K562 (cell line): ENCODE measurements around the gene MACROD2. TPM values are rescaled to one million over a fixed set of nuclear protein-coding genes. Genes with fewer than 3 reads are reported as not detected.

Experiments used
- ATAC-seq: fragments of 200-7000 bp; cut with Tn5 transposase; 3 replicates; pipeline ENCODE4 v1.9.1; 2020; ENCODE audit warnings: moderate library complexity
- BruUV-seq: library from RNA; stranded (reverse); fragments of 400-500 nt; replicated peaks from 2 replicates; lab custom pipeline; 2021; lab: Mats Ljungman, UMichigan
- CTCF ChIA-PET: fragments of 300-600 bp; formaldehyde crosslinking; extraction: SDS; loops from one replicate; lab custom pipeline; 2021; ENCODE audit warnings: low intra/inter-chr PET ratio; lab: Yijun Ruan, JAX
- POLR2A ChIA-PET: fragments of 300-600, 350-650 bp; sonication (Branson Sonifier 250); formaldehyde crosslinking; extraction: SDS; loops from one replicate; lab custom pipeline; 2021; ENCODE audit warnings: antibody characterized with exemption, inconsistent platforms; lab: Yijun Ruan, JAX
- DNase-seq, 4 experiments: peaks; one replicate each; pipeline versions ENCODE4 v3.0.0 to v3.0.0-alpha.2; 2011 to 2018; ENCODE audit warnings: low spot score in 3 of 4, mixed read lengths in 3 of 4; ENCODE audit errors: extremely low read depth in 1 of 4
- FAIRE-seq: peaks from 2 replicates; lab custom pipeline; 2011; peaks lifted over from hg19 to GRCh38; lab: Jason Lieb, UNC
- H2AFZ ChIP-seq: 2 replicates; pipeline ENCODE4 v1.6.0; 2011; ENCODE audit warnings: low read depth, low read length, control low read depth, inconsistent platforms
- H3K27ac ChIP-seq: fragments of 200-600 bp; 3 replicates; pipeline ENCODE4 v1.8.0; 2011; ENCODE audit warnings: low read depth, mild to moderate bottlenecking, control low read depth, inconsistent platforms, low read length, moderate library complexity, mixed read lengths; ENCODE audit errors: extremely low read depth
- H3K27me3 ChIP-seq, 2 experiments: fragments of 300-600 bp in 1 of 2; 2 replicates in 1 of 2; 3 replicates in 1 of 2; pipeline versions ENCODE4 v1.6.0 to v1.8.0; 2011; ENCODE audit warnings: inconsistent platforms in 2 of 2, low read length in 2 of 2, mild to moderate bottlenecking in 1 of 2, mixed read lengths in 1 of 2, moderate library complexity in 1 of 2; ENCODE audit not compliant: control insufficient read depth in 2 of 2, insufficient read depth in 2 of 2
- H3K36me3 ChIP-seq: fragments of 300-600 bp; 3 replicates; pipeline ENCODE4 v1.8.0; 2011; ENCODE audit warnings: mild to moderate bottlenecking, low read length, inconsistent platforms; ENCODE audit not compliant: control insufficient read depth, insufficient read depth
- H3K4me1 ChIP-seq, 2 experiments: fragments of 200-600 bp in 1 of 2; replicated peaks in 1 of 2; 2 replicates in 1 of 2; 3 replicates in 1 of 2; pipeline versions ENCODE4 v1.5.1 to v1.8.0; 2011; ENCODE audit warnings: inconsistent platforms in 2 of 2, low read length in 2 of 2, mild to moderate bottlenecking in 1 of 2, mixed read lengths in 1 of 2, moderate library complexity in 1 of 2; ENCODE audit not compliant: control insufficient read depth in 2 of 2, insufficient read depth in 2 of 2
- H3K4me2 ChIP-seq: 2 replicates; pipeline ENCODE4 v1.6.1; 2011; ENCODE audit warnings: low read length, control low read depth, inconsistent platforms, mixed read lengths; ENCODE audit not compliant: insufficient read depth
- H3K4me3 ChIP-seq: fragments of 200-600 bp; sonication (generic), shearing (Covaris generic); 2 replicates; pipeline ENCODE4 v1.5.1; 2016; ENCODE audit warnings: control low read depth, inconsistent platforms
- H3K79me2 ChIP-seq: fragments of 200-600 bp; 3 replicates; pipeline ENCODE4 v1.8.0; 2011; ENCODE audit warnings: low read length, inconsistent platforms; ENCODE audit not compliant: control insufficient read depth, insufficient read depth
- H3K9ac ChIP-seq, 2 experiments: 2 replicates each; pipeline versions ENCODE4 v1.6.0 to v1.6.1; 2011; ENCODE audit warnings: low read depth in 2 of 2, low read length in 2 of 2, control low read depth in 1 of 2, inconsistent platforms in 1 of 2, mild to moderate bottlenecking in 1 of 2, mixed read lengths in 1 of 2; ENCODE audit not compliant: insufficient read depth in 1 of 2
- H3K9me1 ChIP-seq: one replicate; pipeline ENCODE4 v1.6.0; 2011; ENCODE audit warnings: inconsistent platforms, mild to moderate bottlenecking, low read length, moderate library complexity; ENCODE audit not compliant: control insufficient read depth, insufficient read depth
- H3K9me3 ChIP-seq: replicated peaks from 2 replicates; pipeline ENCODE4 v1.5.1; 2011; ENCODE audit warnings: low read depth, low read length, inconsistent platforms; ENCODE audit not compliant: control insufficient read depth, insufficient read depth
- H4K20me1 ChIP-seq: replicated peaks from 2 replicates; pipeline ENCODE4 v1.6.1; 2011; ENCODE audit warnings: low read length, inconsistent platforms, mixed read lengths; ENCODE audit not compliant: control insufficient read depth, insufficient read depth
- BRCA1 ChIP-seq, 2 experiments: fragments of 450-650 bp in 1 of 2; sonication (generic) in 1 of 2; formaldehyde crosslinking in 1 of 2; IDR thresholded peaks; 2 replicates each; pipeline versions ENCODE4 v1.5.0 to v1.6.1; 2017 to 2020; ENCODE audit warnings: mild to moderate bottlenecking in 1 of 2, missing genetic modification reagents in 1 of 2
- FOXP1 ChIP-seq: sonication (generic); formaldehyde crosslinking; IDR thresholded peaks from 2 replicates; pipeline ENCODE4 v1.8.0; 2022; ENCODE audit warnings: mild to moderate bottlenecking, missing genetic modification reagents
- NCOA2 ChIP-seq, 2 experiments: fragments of 450-650 bp; IDR thresholded peaks; 2 replicates each; pipeline ENCODE4 v1.6.1; 2018; ENCODE audit warnings: mild to moderate bottlenecking in 2 of 2, moderate library complexity in 1 of 2; ENCODE audit not compliant: partially characterized antibody in 2 of 2
- U2AF1 ChIP-seq: fragments of 200-400 bp; formaldehyde crosslinking; optimal IDR thresholded peaks from 2 replicates; pipeline ENCODE3; 2017; ENCODE audit warnings: mild to moderate bottlenecking, low read depth, low read length, moderate library complexity
- ZBTB7A ChIP-seq: IDR thresholded peaks from 2 replicates; pipeline ENCODE4 v1.6.1; 2011; ENCODE audit warnings: low read depth, mild to moderate bottlenecking, low read length, moderate library complexity, borderline replicate concordance; ENCODE audit not compliant: control insufficient read depth
- ZC3H8 ChIP-seq: fragments of 450-650 bp; IDR thresholded peaks from 2 replicates; pipeline ENCODE4 v1.6.1; 2017
- WGBS: fragments of 100-300 bp; shearing (Covaris generic); methylation state at CpG from one replicate; pipeline ENCODE4 v1.1.6; 2016; ENCODE audit warnings: low coverage, mixed read lengths; ENCODE audit not compliant: insufficient coverage; ENCODE audit errors: missing lambda C conversion rate; 5-methylcytosine and 5-hydroxymethylcytosine counted together
- in situ Hi-C: fragments of 300-500 bp; cut with MboI; formaldehyde crosslinking; loops from 4 replicates; pipeline ENCODE4 v1.15.0; 2018; ENCODE audit warnings: inconsistent platforms, mixed read lengths
- intact Hi-C: fragments of 100-400 bp; cut with micrococcal nuclease; formaldehyde crosslinking; loops from 2 replicates; pipeline ENCODE4 v1.14.2; 2022
- polyA plus RNA-seq, 8 experiments: library from polyadenylated mRNA; depleted of rRNA in 4 of 8; stranded (reverse) in 5 of 8; unstranded in 3 of 8; fragments of >200 nt; fragmentation: Nextera tagmentation in 2 of 8; fragmentation: Illumina TruSeq in 1 of 8; extraction: Ambion mirVana in 2 of 8; extraction: Trizol in 1 of 8; gene quantifications; 2 replicates each; pipeline versions ENCODE4 v1.2.1 to v1.2.3, GENCODE V29; 2011 to 2014; ENCODE audit warnings: inconsistent platforms in 1 of 8, missing spikeins in 1 of 8
- total RNA-seq, 7 experiments: library from RNA; depleted of rRNA in 6 of 7; stranded (reverse); fragments of >200 nt in 6 of 7; fragmentation: Illumina TruSeq in 2 of 7; extraction: Trizol in 2 of 7; gene quantifications; 2 replicates each; pipeline versions ENCODE4 v1.2.1 to v1.2.3, GENCODE V29; 2011 to 2021; ENCODE audit warnings: low replicate concordance in 1 of 7
- TF ChIP-seq, protein P1 (sequence below), 3 experiments: fragments of 200-800 bp in 1 of 3; fragments of 250-450 bp in 1 of 3; fragments of 450-650 bp in 1 of 3; sonication (Bioruptor Pico) in 1 of 3; sonication (Bioruptor generic) in 1 of 3; formaldehyde crosslinking in 1 of 3; IDR thresholded peaks; 2 replicates each; pipeline versions ENCODE4 v1.6.1 to v1.8.0; 2016 to 2022; ENCODE audit warnings: mild to moderate bottlenecking in 2 of 3, missing genetic modification characterization in 2 of 3, missing compliant biosample characterization in 1 of 3, moderate library complexity in 1 of 3
- TF ChIP-seq, protein P2 (sequence below): fragments of 450-650 bp; IDR thresholded peaks from one replicate; pipeline ENCODE4 v1.6.1; 2018; ENCODE audit warnings: mild to moderate bottlenecking, moderate library complexity; ENCODE audit not compliant: partially characterized antibody

MACROD2 gene
- total and polyA plus RNA-seq, 9 of the 15 experiments (the other 6 are each of a cell fraction or from before 2014, with no cell fraction given): not detected

DNA sequence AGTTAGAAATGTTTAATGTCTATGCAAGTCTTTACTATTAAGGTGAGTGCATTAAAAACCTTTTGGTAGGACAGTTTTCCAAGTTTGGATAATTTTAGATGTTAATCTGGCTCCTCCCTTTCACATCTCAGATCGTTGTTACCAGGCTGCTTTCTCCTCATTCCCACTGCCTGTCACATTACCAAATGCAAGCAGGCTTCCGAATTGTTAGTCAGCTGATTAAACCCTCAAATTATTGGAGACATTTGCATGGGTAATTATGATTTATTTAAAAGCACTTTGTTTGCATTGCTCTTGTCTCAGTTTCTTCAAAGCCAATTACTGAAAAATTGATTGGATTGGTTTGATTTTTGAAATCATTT lies 1761.4 kb downstream of the MACROD2 start (continued):
- TF ChIP-seq, protein P1, sequence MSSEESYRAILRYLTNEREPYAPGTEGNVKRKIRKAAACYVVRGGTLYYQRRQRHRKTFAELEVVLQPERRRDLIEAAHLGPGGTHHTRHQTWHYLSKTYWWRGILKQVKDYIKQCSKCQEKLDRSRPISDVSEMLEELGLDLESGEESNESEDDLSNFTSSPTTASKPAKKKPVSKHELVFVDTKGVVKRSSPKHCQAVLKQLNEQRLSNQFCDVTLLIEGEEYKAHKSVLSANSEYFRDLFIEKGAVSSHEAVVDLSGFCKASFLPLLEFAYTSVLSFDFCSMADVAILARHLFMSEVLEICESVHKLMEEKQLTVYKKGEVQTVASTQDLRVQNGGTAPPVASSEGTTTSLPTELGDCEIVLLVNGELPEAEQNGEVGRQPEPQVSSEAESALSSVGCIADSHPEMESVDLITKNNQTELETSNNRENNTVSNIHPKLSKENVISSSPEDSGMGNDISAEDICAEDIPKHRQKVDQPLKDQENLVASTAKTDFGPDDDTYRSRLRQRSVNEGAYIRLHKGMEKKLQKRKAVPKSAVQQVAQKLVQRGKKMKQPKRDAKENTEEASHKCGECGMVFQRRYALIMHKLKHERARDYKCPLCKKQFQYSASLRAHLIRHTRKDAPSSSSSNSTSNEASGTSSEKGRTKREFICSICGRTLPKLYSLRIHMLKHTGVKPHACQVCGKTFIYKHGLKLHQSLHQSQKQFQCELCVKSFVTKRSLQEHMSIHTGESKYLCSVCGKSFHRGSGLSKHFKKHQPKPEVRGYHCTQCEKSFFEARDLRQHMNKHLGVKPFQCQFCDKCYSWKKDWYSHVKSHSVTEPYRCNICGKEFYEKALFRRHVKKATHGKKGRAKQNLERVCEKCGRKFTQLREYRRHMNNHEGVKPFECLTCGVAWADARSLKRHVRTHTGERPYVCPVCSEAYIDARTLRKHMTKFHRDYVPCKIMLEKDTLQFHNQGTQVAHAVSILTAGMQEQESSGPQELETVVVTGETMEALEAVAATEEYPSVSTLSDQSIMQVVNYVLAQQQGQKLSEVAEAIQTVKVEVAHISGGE (CRISPR knock-in tag; IDR thresholded peaks at IDR 0.05): no peak
- no peak for TF ChIP-seq BRCA1 (IDR thresholded peaks at IDR 0.05)
- no peak for TF ChIP-seq BRCA1 (CRISPR knock-in tag; IDR thresholded peaks at IDR 0.05)
- no peak for TF ChIP-seq U2AF1
- no peak for TF ChIP-seq ZBTB7A
- TF ChIP-seq FOXP1 (CRISPR knock-in tag): no peak

DNA sequence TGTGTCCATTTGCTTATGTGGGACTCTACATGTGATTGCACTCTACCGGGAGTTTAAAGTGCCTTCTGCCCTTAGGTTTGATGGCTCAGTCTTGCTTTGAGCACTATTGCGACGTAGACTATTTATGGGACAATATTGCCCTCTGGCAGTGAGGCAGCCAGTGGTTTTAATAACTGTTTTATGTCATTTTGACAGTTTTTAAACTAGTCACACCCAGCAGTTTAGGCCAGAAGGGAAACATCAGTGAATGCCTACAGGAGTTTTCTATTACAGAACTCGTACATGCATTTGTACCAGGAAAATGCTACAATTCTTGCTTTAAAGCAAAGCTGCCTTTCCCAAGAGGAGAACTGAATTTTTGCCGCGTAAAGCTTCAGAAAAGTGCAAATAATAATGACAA lies 1764.3 kb downstream of the MACROD2 start:
- Histone ChIP-seq H3K4me2 (no peak overlapping the region), H3K9ac (no peak overlapping the region), H3K4me1 (no peaks in the 10 kb centered on the region), H3K4me3 (no peak overlapping the region), H3K79me2 (no peaks in the 10 kb centered on the region), H2AFZ (no peak overlapping the region), H3K27me3 (no peaks in the 10 kb centered on the region)
- 0% methylated on average over 5 of the region's 6 CpGs for WGBS
- no peak for TF ChIP-seq NCOA2 (IDR thresholded peaks at IDR 0.05; ENCODE audit: partially characterized antibody in 2 of 2)
- TF ChIP-seq, protein P2, sequence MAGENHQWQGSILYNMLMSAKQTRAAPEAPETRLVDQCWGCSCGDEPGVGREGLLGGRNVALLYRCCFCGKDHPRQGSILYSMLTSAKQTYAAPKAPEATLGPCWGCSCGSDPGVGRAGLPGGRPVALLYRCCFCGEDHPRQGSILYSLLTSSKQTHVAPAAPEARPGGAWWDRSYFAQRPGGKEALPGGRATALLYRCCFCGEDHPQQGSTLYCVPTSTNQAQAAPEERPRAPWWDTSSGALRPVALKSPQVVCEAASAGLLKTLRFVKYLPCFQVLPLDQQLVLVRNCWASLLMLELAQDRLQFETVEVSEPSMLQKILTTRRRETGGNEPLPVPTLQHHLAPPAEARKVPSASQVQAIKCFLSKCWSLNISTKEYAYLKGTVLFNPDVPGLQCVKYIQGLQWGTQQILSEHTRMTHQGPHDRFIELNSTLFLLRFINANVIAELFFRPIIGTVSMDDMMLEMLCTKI: no peak
- TF ChIP-seq ZC3H8: no peak
- TF ChIP-seq, all 486 proteins: peak for 0
- FAIRE-seq (no peak), DNase-seq (no peak), ATAC-seq (no peak)
- Histone ChIP-seq H3K36me3 (no peaks in the 10 kb centered on the region), H3K9me1 (no peaks in the 10 kb centered on the region), H3K27ac (no peak overlapping the region), H4K20me1 (no peaks in the 10 kb centered on the region), H3K9me3 (no peaks in the 10 kb centered on the region)
- ChIA-PET POLR2A (interaction anchor here (0.6 kb wide), 1 partner anchor 1049 kb away, joined by 3 read pairs; no protein-coding TSS in a partner anchor), CTCF (no interaction called here)
- in situ Hi-C loops: no loop called here
- no TSS peak for BruUV-seq
- intact Hi-C loops: no loop called here
